ENCODE measurements around the gene MZT2B. TPM values are rescaled to one million over a fixed set of nuclear protein-coding genes. Genes with fewer than 3 reads are reported as not detected.
"Not testable (repeated sequence)": the region's sequence is repeated elsewhere in the genome, so short reads cannot be mapped to it uniquely, and the experiment has no call there.

The MZT2B gene
- total RNA-seq, 1 experiment from 2014 or later: 198 TPM

DNA sequence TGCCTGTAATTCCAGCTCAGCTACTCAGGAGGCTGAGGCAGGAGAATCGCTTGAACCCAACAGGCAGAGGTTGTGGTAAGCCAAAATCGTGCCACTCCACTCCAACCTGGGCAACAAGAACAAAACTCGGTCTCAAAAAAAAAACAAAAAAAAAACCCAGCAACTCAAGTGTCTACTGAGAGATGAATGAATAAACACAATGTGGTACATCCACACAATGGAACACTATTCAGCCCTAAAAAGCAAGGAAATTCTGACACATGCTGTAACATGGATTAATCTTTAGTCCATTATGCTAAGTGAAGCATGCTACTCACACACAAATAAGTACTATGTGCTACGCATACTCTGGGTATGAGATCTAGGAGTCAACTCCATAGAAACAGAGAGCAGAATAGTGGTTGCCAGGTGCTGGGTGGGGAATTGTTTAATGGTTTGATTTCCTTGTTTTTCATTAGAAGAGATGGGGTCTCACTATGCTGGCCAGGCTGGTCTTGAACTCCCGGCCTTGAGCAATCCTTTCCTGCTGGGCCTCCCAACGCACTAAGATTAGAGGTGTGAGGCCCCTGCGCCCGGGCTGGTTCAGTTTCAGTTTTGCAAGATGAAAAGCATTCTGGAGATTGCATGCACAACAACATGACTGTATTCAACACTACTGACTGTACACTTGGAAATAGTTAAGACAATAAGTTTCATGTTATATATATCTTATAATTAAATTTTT lies 16.6 kb upstream of the MZT2B start:
- no peak overlapping the region for H3K14ac ChIP-seq (ENCODE audit: insufficient read depth, low read length)
- H2BK12ac ChIP-seq (ENCODE audit: insufficient read length, low read depth, low read length): no peak overlapping the region
- no peak overlapping the region for H3K18ac ChIP-seq (ENCODE audit: insufficient read length, low read depth, low read length)
- no peak overlapping the region for H4K91ac ChIP-seq (ENCODE audit: insufficient read length, low read depth, low read length)
- no peak overlapping the region for H4K5ac ChIP-seq (ENCODE audit: insufficient read length, low read depth, low read length)
- no peaks in the 10 kb centered on the region; the same call in 1 of the 2 replicates for H3K27me3 Mint-ChIP-seq (ENCODE audit: low read depth)
- no peak overlapping the region for H4K8ac ChIP-seq (replicated peaks; ENCODE audit: insufficient read length, low read depth, low read length)
- no peak overlapping the region for H3K4me3 Mint-ChIP-seq
- no peak overlapping the region for H2BK20ac ChIP-seq (ENCODE audit: low read depth, low read length, poor library complexity, severe bottlenecking)
- H2BK15ac ChIP-seq (ENCODE audit: low read depth, low read length): no peak overlapping the region
- no peak overlapping the region for H2AFZ ChIP-seq (ENCODE audit: low read length)
- H3K9me3 Mint-ChIP-seq: no peaks in the 10 kb centered on the region
- no peak overlapping the region for H3K56ac ChIP-seq (ENCODE audit: insufficient read length, low read depth, low read length)
- H3K79me2 ChIP-seq (ENCODE audit: insufficient read depth, low read length): no peaks in the 10 kb centered on the region
- H2AK5ac ChIP-seq (ENCODE audit: insufficient read length, low read length): no peak overlapping the region
- DNase-seq: no peak
- no peak overlapping the region for H2BK5ac ChIP-seq (ENCODE audit: insufficient read length, low read length)
- no peak overlapping the region for H3K9ac ChIP-seq (ENCODE audit: extremely low read depth, insufficient read length, low read length)
- no CpG with 5 or more reads among the region's 8 CpGs for WGBS (ENCODE audit: extremely low coverage, insufficient read length, low lambda C conversion rate)
- H4K20me1 ChIP-seq (ENCODE audit: control insufficient read depth, insufficient read depth, insufficient read length): no peaks in the 10 kb centered on the region
- TF ChIP-seq, protein P1, sequence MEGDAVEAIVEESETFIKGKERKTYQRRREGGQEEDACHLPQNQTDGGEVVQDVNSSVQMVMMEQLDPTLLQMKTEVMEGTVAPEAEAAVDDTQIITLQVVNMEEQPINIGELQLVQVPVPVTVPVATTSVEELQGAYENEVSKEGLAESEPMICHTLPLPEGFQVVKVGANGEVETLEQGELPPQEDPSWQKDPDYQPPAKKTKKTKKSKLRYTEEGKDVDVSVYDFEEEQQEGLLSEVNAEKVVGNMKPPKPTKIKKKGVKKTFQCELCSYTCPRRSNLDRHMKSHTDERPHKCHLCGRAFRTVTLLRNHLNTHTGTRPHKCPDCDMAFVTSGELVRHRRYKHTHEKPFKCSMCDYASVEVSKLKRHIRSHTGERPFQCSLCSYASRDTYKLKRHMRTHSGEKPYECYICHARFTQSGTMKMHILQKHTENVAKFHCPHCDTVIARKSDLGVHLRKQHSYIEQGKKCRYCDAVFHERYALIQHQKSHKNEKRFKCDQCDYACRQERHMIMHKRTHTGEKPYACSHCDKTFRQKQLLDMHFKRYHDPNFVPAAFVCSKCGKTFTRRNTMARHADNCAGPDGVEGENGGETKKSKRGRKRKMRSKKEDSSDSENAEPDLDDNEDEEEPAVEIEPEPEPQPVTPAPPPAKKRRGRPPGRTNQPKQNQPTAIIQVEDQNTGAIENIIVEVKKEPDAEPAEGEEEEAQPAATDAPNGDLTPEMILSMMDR (conservative IDR thresholded peaks at IDR 0.05): no peak
- no peaks in the 10 kb centered on the region for H3K9me3 ChIP-seq (ENCODE audit: control insufficient read depth, low read depth, low read length)
- H3K23me2 ChIP-seq (ENCODE audit: insufficient read length, low read depth, low read length, poor library complexity, severe bottlenecking): no peaks in the 10 kb centered on the region
- H3K36me3 Mint-ChIP-seq (ENCODE audit: insufficient read depth in 1 of 3, low read depth in 3 of 3): peaks cover 31 to 68% (median 68%) of the 10 kb centered on the region in 3 experiments; a peak in 6 of 7 replicates
- no peak overlapping the region for H3T11ph ChIP-seq (ENCODE audit: low read length)
- H3K79me1 ChIP-seq (ENCODE audit: insufficient read depth, low read depth, low read length, poor library complexity, severe bottlenecking): no peaks in the 10 kb centered on the region
- peaks cover 0 to 6% of the 10 kb centered on the region in 2 experiments; a peak in 2 of 4 replicates for H3K4me1 Mint-ChIP-seq
- no peak overlapping the region for H2BK120ac ChIP-seq (ENCODE audit: low read depth, low read length, poor library complexity, severe bottlenecking)
- no peaks in the 10 kb centered on the region for H3K27me3 ChIP-seq (ENCODE audit: insufficient read depth, low read length)
- no peak overlapping the region for H3K23ac ChIP-seq (ENCODE audit: insufficient read length, low read depth, low read length)
- H3K4me2 ChIP-seq (ENCODE audit: insufficient read depth, insufficient read length, low read length): no peak overlapping the region
- no peak overlapping the region for H3K27ac ChIP-seq (ENCODE audit: insufficient read length, low read depth, low read length)
- H3K4ac ChIP-seq (ENCODE audit: low read depth, low read length): no peak overlapping the region
- H3K4me1 ChIP-seq (ENCODE audit: insufficient read depth, low read length): no peaks in the 10 kb centered on the region
- no peak overlapping the region; a peak in 1 of 7 replicates for H3K27ac Mint-ChIP-seq

DNA sequence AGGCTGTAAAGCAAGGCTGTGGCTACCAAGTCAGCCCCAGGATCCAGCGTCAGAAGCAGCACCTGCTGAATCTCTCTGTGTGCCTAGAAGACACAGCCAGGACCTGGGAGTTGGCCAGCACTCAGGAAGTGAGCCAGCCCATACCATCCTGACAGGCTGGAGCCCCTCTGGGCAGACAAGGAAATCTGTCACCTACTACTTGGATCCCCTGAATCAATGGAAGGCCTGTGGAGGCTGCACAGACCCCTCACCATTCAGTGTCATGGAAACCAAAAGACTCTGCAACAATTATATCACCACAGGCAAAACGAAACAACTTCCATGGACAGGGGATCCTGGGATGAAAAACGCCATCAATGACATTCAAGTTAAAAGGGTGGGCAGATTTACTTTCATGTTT lies 15.5 kb upstream of the MZT2B start:
- not testable (repeated sequence) for DNase-seq; H3K79me1 ChIP-seq (ENCODE audit: insufficient read depth, low read depth, low read length, poor library complexity, severe bottlenecking); H3K4me1 Mint-ChIP-seq; H3K79me2 ChIP-seq (ENCODE audit: insufficient read depth, low read length); H2BK5ac ChIP-seq (ENCODE audit: insufficient read length, low read length); H3T11ph ChIP-seq (ENCODE audit: low read length); H3K4me3 Mint-ChIP-seq; H4K5ac ChIP-seq (ENCODE audit: insufficient read length, low read depth, low read length); H4K8ac ChIP-seq (replicated peaks; ENCODE audit: insufficient read length, low read depth, low read length); H4K20me1 ChIP-seq (ENCODE audit: control insufficient read depth, insufficient read depth, insufficient read length); H2BK15ac ChIP-seq (ENCODE audit: low read depth, low read length); H3K14ac ChIP-seq (ENCODE audit: insufficient read depth, low read length); H3K27me3 ChIP-seq (ENCODE audit: insufficient read depth, low read length); H3K4ac ChIP-seq (ENCODE audit: low read depth, low read length); H3K9me3 Mint-ChIP-seq; H3K27ac Mint-ChIP-seq; H3K23me2 ChIP-seq (ENCODE audit: insufficient read length, low read depth, low read length, poor library complexity, severe bottlenecking); H2AK5ac ChIP-seq (ENCODE audit: insufficient read length, low read length); H3K56ac ChIP-seq (ENCODE audit: insufficient read length, low read depth, low read length); H2BK12ac ChIP-seq (ENCODE audit: insufficient read length, low read depth, low read length); H2BK120ac ChIP-seq (ENCODE audit: low read depth, low read length, poor library complexity, severe bottlenecking); H3K9me3 ChIP-seq (ENCODE audit: control insufficient read depth, low read depth, low read length); H3K27ac ChIP-seq (ENCODE audit: insufficient read length, low read depth, low read length); H2BK20ac ChIP-seq (ENCODE audit: low read depth, low read length, poor library complexity, severe bottlenecking); H3K9ac ChIP-seq (ENCODE audit: extremely low read depth, insufficient read length, low read length); H4K91ac ChIP-seq (ENCODE audit: insufficient read length, low read depth, low read length); H3K27me3 Mint-ChIP-seq (ENCODE audit: low read depth); H3K4me2 ChIP-seq (ENCODE audit: insufficient read depth, insufficient read length, low read length); H3K23ac ChIP-seq (ENCODE audit: insufficient read length, low read depth, low read length); H3K4me1 ChIP-seq (ENCODE audit: insufficient read depth, low read length); H3K18ac ChIP-seq (ENCODE audit: insufficient read length, low read depth, low read length); H2AFZ ChIP-seq (ENCODE audit: low read length)
- H3K36me3 Mint-ChIP-seq (ENCODE audit: insufficient read depth in 1 of 3, low read depth in 3 of 3): peaks cover 34 to 76% (median 75%) of the 10 kb centered on the region in 3 experiments; a peak in 6 of 7 replicates
- no CpG with 5 or more reads among the region's 3 CpGs for WGBS (ENCODE audit: extremely low coverage, insufficient read length, low lambda C conversion rate)

Data from H9 (cell line).